Mammary epithelial cell (primary cell): ENCODE measurements around the gene GPC5.

ENCODE experiments used
- CTCF ChIP-seq, 2 donors: IDR thresholded peaks in 1 of 2; conservative IDR thresholded peaks in 1 of 2; 2 replicates each; pipeline ENCODE4 v1.5.1; 2011 to 2012; ENCODE audit warnings: inconsistent platforms in 2 of 2, low read length in 2 of 2, mild to moderate bottlenecking in 2 of 2, control low read depth in 1 of 2, low read depth in 1 of 2; ENCODE audit not compliant: insufficient read depth in 1 of 2; ENCODE audit errors: extremely low read depth in 1 of 2
- EZH2 ChIP-seq: IDR thresholded peaks from 2 replicates; pipeline ENCODE4 v1.6.1; 2012; ENCODE audit warnings: low read length, inconsistent platforms, borderline replicate concordance

GRCh38 chr13:91553584-91553983 lies 155.2 kb downstream of the GPC5 start:
- no peak for TF ChIP-seq CTCF (conservative IDR thresholded peaks at IDR 0.05 in 1 of 2, IDR thresholded peaks at IDR 0.05 in 1 of 2; ENCODE audit: extremely low read depth in 1 of 2, insufficient read depth in 1 of 2, low read depth in 1 of 2, low read length in 2 of 2)
- TF ChIP-seq EZH2: no peak
